WTC11 (cell line): ENCODE data around the gene KRT36. TPM values are rescaled to one million over a fixed set of nuclear protein-coding genes. Genes with fewer than 3 reads are reported as not detected.

Experiments used
- ATF1 ChIP-seq: sonication (generic); formaldehyde crosslinking; IDR thresholded peaks from 2 replicates; pipeline ENCODE4 v1.8.1; 2023; ENCODE audit warnings: mild to moderate bottlenecking, moderate library complexity, missing genetic modification reagents
- ATF2 ChIP-seq: sonication (generic); formaldehyde crosslinking; IDR thresholded peaks from 2 replicates; pipeline ENCODE4 v1.8.1; 2022; ENCODE audit warnings: low read depth, missing genetic modification reagents, borderline replicate concordance
- CREB1 ChIP-seq: sonication (generic); formaldehyde crosslinking; IDR thresholded peaks from 2 replicates; pipeline ENCODE4 v1.8.0; 2023; ENCODE audit warnings: mild to moderate bottlenecking, missing genetic modification reagents
- EMX1 ChIP-seq: fragments of 250-450 bp; sonication (Bioruptor Pico); IDR thresholded peaks from 2 replicates; pipeline ENCODE4 v1.8.0; 2021; ENCODE audit warnings: mild to moderate bottlenecking
- ESRRA ChIP-seq: sonication (generic); formaldehyde crosslinking; IDR thresholded peaks from 2 replicates; pipeline ENCODE4 v1.8.1; 2022; ENCODE audit warnings: mild to moderate bottlenecking, missing genetic modification reagents, borderline replicate concordance
- FOXP1 ChIP-seq: sonication (generic); formaldehyde crosslinking; IDR thresholded peaks from 2 replicates; pipeline ENCODE4 v1.8.0; 2022; ENCODE audit warnings: missing genetic modification reagents, mild to moderate bottlenecking, moderate library complexity, borderline replicate concordance
- GABPB1 ChIP-seq: sonication (generic); formaldehyde crosslinking; IDR thresholded peaks from 2 replicates; pipeline ENCODE4 v1.8.1; 2023; ENCODE audit warnings: mild to moderate bottlenecking, missing genetic modification reagents
- HMGXB4 ChIP-seq: sonication (generic); formaldehyde crosslinking; IDR thresholded peaks from 2 replicates; pipeline ENCODE4 v1.8.1; 2023; ENCODE audit warnings: mild to moderate bottlenecking, moderate library complexity, missing genetic modification reagents
- JUN ChIP-seq: sonication (generic); formaldehyde crosslinking; IDR thresholded peaks from 2 replicates; pipeline ENCODE4 v1.8.0; 2023; ENCODE audit warnings: mild to moderate bottlenecking, missing genetic modification reagents
- MYBL2 ChIP-seq: sonication (generic); formaldehyde crosslinking; IDR thresholded peaks from 2 replicates; pipeline ENCODE4 v1.8.1; 2023; ENCODE audit warnings: mild to moderate bottlenecking, moderate library complexity, missing genetic modification reagents
- NFATC4 ChIP-seq: fragments of 250-450 bp; sonication (Bioruptor Pico); IDR thresholded peaks from 2 replicates; pipeline ENCODE4 v1.9.0; 2021; ENCODE audit warnings: mild to moderate bottlenecking
- NR2C2 ChIP-seq: sonication (generic); formaldehyde crosslinking; IDR thresholded peaks from 2 replicates; pipeline ENCODE4 v1.8.0; 2022; ENCODE audit warnings: mild to moderate bottlenecking, missing genetic modification reagents
- OVOL2 ChIP-seq: fragments of 250-450 bp; sonication (Bioruptor Pico); IDR thresholded peaks from 2 replicates; pipeline ENCODE4 v1.9.0; 2021; ENCODE audit warnings: mild to moderate bottlenecking, borderline replicate concordance
- RELA ChIP-seq: sonication (generic); formaldehyde crosslinking; IDR thresholded peaks from 2 replicates; pipeline ENCODE4 v1.8.1; 2022; ENCODE audit warnings: missing genetic modification reagents, mild to moderate bottlenecking, borderline replicate concordance
- SMAD3 ChIP-seq: sonication (generic); formaldehyde crosslinking; IDR thresholded peaks from 2 replicates; pipeline ENCODE4 v1.8.0; 2022; ENCODE audit warnings: missing genetic modification reagents, mild to moderate bottlenecking, borderline replicate concordance
- SP1 ChIP-seq: sonication (generic); formaldehyde crosslinking; conservative IDR thresholded peaks from 2 replicates; pipeline ENCODE4 v1.8.1; 2022; ENCODE audit warnings: missing genetic modification reagents
- STAT6 ChIP-seq: sonication (generic); formaldehyde crosslinking; conservative IDR thresholded peaks from 2 replicates; pipeline ENCODE4 v1.8.1; 2023; ENCODE audit warnings: mild to moderate bottlenecking, low read depth, missing genetic modification reagents, moderate library complexity
- TEAD1 ChIP-seq: sonication (generic); formaldehyde crosslinking; IDR thresholded peaks from 2 replicates; pipeline ENCODE4 v1.8.0; 2022; ENCODE audit warnings: mild to moderate bottlenecking, missing genetic modification reagents
- TP53 ChIP-seq: sonication (generic); formaldehyde crosslinking; IDR thresholded peaks from 2 replicates; pipeline ENCODE4 v1.8.1; 2023; ENCODE audit warnings: mild to moderate bottlenecking, missing genetic modification reagents
- ZBTB21 ChIP-seq: sonication (generic); formaldehyde crosslinking; IDR thresholded peaks from 2 replicates; pipeline ENCODE4 v1.8.1; 2023; ENCODE audit warnings: mild to moderate bottlenecking, missing genetic modification reagents, borderline replicate concordance
- ZNF138 ChIP-seq: sonication (generic); formaldehyde crosslinking; conservative IDR thresholded peaks from 2 replicates; pipeline ENCODE4 v1.8.1; 2022; ENCODE audit warnings: mild to moderate bottlenecking, moderate library complexity, missing genetic modification reagents
- ZNF219 ChIP-seq: sonication (generic); formaldehyde crosslinking; IDR thresholded peaks from 2 replicates; pipeline ENCODE4 v1.8.0; 2023; ENCODE audit warnings: missing genetic modification reagents, mild to moderate bottlenecking, borderline replicate concordance
- ZNF232 ChIP-seq: sonication (generic); formaldehyde crosslinking; IDR thresholded peaks from 2 replicates; pipeline ENCODE4 v1.8.0; 2022; ENCODE audit warnings: mild to moderate bottlenecking, missing genetic modification reagents
- ZNF317 ChIP-seq: sonication (generic); formaldehyde crosslinking; IDR thresholded peaks from 2 replicates; pipeline ENCODE4 v1.8.1; 2023; ENCODE audit warnings: low read depth, mild to moderate bottlenecking, moderate library complexity, missing genetic modification reagents, borderline replicate concordance
- ZNF396 ChIP-seq: fragments of 250-450 bp; sonication (Bioruptor Pico); IDR thresholded peaks from 2 replicates; pipeline ENCODE4 v1.8.0; 2021; ENCODE audit warnings: mild to moderate bottlenecking, moderate library complexity, borderline replicate concordance
- ZNF423 ChIP-seq: fragments of 250-450 bp; sonication (Bioruptor Pico); IDR thresholded peaks from 2 replicates; pipeline ENCODE4 v2.1.2; 2022; ENCODE audit warnings: mild to moderate bottlenecking, moderate library complexity
- ZNF512 ChIP-seq: sonication (generic); formaldehyde crosslinking; IDR thresholded peaks from 2 replicates; pipeline ENCODE4 v1.8.1; 2022; ENCODE audit warnings: missing genetic modification reagents, borderline replicate concordance
- ZNF532 ChIP-seq: fragments of 250-450 bp; sonication (Bioruptor Pico); IDR thresholded peaks from 2 replicates; pipeline ENCODE4 v1.9.0; 2021; ENCODE audit warnings: mild to moderate bottlenecking, borderline replicate concordance
- total RNA-seq: library from RNA; stranded (reverse); gene quantifications from 3 replicates; pipeline ENCODE4 v1.2.3, GENCODE V29; 2021

Gene KRT36
- total RNA-seq, 1 experiment from 2014 or later = not detected

GRCh38 chr17:41527063-41528023 lies 37.6 kb upstream of the KRT36 start (continued):
- TF ChIP-seq ZNF532 (CRISPR knock-in tag) = no peak
- TF ChIP-seq TP53 (CRISPR knock-in tag) = no peak
- no peak for TF ChIP-seq HMGXB4 (CRISPR knock-in tag)
- no peak for TF ChIP-seq ZNF317 (CRISPR knock-in tag)
- no peak for TF ChIP-seq SMAD3
- TF ChIP-seq ATF1 = no peak; the same call in 1 of the 2 replicates
- TF ChIP-seq ZNF512 (CRISPR knock-in tag) = no peak
- no peak for TF ChIP-seq ESRRA (CRISPR knock-in tag)
- TF ChIP-seq ATF2 (CRISPR knock-in tag) = no peak
- peak; percentile 73; the same call in 1 of the 2 replicates for TF ChIP-seq RELA (CRISPR knock-in tag)
- peak; percentile 42; the same call in 1 of the 2 replicates for TF ChIP-seq FOXP1 (CRISPR knock-in tag)
- peak; percentile 34; the same call in 1 of the 2 replicates for TF ChIP-seq CREB1
- no peak for TF ChIP-seq NFATC4 (CRISPR knock-in tag)
- no peak for TF ChIP-seq EMX1 (CRISPR knock-in tag)
- no peak for TF ChIP-seq STAT6 (CRISPR knock-in tag)
- no peak for TF ChIP-seq NR2C2
- TF ChIP-seq JUN (CRISPR knock-in tag) = no peak
- no peak for TF ChIP-seq ZBTB21 (CRISPR knock-in tag)
- TF ChIP-seq GABPB1 = no peak
- no peak for TF ChIP-seq TEAD1 (CRISPR knock-in tag)
- 0 out of 2 replicates have a peak, but pooled peaks have one; percentile 54 for TF ChIP-seq MYBL2 (CRISPR knock-in tag)
- TF ChIP-seq ZNF396 = no peak
- TF ChIP-seq OVOL2 (CRISPR knock-in tag) = no peak
- no peak for TF ChIP-seq ZNF219 (CRISPR knock-in tag)
- no peak for TF ChIP-seq ZNF138 (CRISPR knock-in tag)
- 0 out of 2 replicates have a peak, but pooled peaks have one; percentile 35 for TF ChIP-seq SP1 (CRISPR knock-in tag)
- no peak for TF ChIP-seq ZNF232 (CRISPR knock-in tag)
- no peak for TF ChIP-seq ZNF423 (CRISPR knock-in tag)
